ENCODE measurements around the gene CDC6. TPM values are rescaled to one million over a fixed set of nuclear protein-coding genes. Genes with fewer than 3 reads are reported as not detected.

The CDC6 gene
- total and polyA plus RNA-seq, 2 donors (not counting 1 experiment from before 2014, with no cell fraction given) = 0.69 to 2.2 TPM

DNA sequence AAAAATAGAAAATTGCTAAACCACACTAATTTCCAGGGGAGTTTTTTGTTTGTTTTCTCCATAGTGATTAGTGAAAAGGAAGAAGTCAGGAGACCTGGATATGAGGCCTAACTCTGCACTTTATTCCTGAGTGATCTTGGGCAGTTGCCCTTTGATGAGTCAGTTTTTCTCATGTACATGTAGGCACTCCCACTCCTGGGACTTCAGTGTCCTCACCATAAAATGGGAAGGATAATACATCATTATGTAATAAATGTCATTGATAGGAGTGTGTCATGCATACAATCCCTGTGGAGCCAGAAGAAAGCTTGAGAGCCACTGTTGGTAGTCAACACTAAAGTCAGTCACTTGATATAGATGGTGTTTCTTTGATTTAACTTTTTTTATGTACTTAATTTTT lies 36.1 kb upstream of the CDC6 start:
- H3K27me3 ChIP-seq (replicated peaks in 1 of 4; ENCODE audit: control extremely low read depth in 1 of 4, control insufficient read depth in 3 of 4, insufficient read depth in 4 of 4, low read length in 3 of 4) = no peaks in the 10 kb centered on the region
- Mint-ChIP-seq H3K27me3 (no peaks in the 10 kb centered on the region), H3K4me3 (no peak overlapping the region), H3K9me3 (ENCODE audit: insufficient read depth) (no peaks in the 10 kb centered on the region), H3K27ac (no peak overlapping the region), H3K4me1 (peaks cover 16% of the 10 kb centered on the region)
- intact Hi-C loops (cut with micrococcal nuclease) = no loop called here
- no peak overlapping the region for H3K4me2 ChIP-seq (replicated peaks; ENCODE audit: low read depth, low read length, poor library complexity, severe bottlenecking)
- H3K27ac ChIP-seq (ENCODE audit: low read length in 2 of 2) = no peak overlapping the region
- H3K79me2 ChIP-seq (ENCODE audit: control insufficient read depth, insufficient read depth, low read length) = peaks cover 92% of the 10 kb centered on the region
- no peaks in the 10 kb centered on the region for H3K4me1 ChIP-seq (ENCODE audit: control insufficient read depth in 2 of 2, insufficient read depth in 2 of 2, low read length in 2 of 2)
- DNase-seq = no peak
- TF ChIP-seq CTCF (IDR thresholded peaks at IDR 0.05) = no peak
- TF ChIP-seq EZH2 (IDR thresholded peaks at IDR 0.05; ENCODE audit: borderline replicate concordance, insufficient read depth, low read depth, low read length, poor library complexity, severe bottlenecking) = no peak
- H3K36me3 ChIP-seq (replicated peaks in 1 of 2; ENCODE audit: control extremely low read depth in 1 of 2, control insufficient read depth in 1 of 2, extremely low read depth in 1 of 2, insufficient read depth in 2 of 2, low read length in 1 of 2) = peaks cover 0 to 11% of the 10 kb centered on the region in 2 experiments
- no peak overlapping the region for H2AFZ ChIP-seq (ENCODE audit: insufficient read depth, low read depth, low read length, poor library complexity, severe bottlenecking)
- H4K20me1 ChIP-seq (ENCODE audit: control insufficient read depth, insufficient read depth, low read length, poor library complexity, severe bottlenecking) = peaks cover 81% of the 10 kb centered on the region
- H3K4me3 ChIP-seq (ENCODE audit: control extremely low read depth in 1 of 5, extremely low read depth in 1 of 5, insufficient read depth in 1 of 5, low read depth in 2 of 5, low read length in 4 of 5) = no peak overlapping the region
- no peaks in the 10 kb centered on the region for H3K9me3 ChIP-seq (ENCODE audit: control extremely low read depth in 1 of 3, control insufficient read depth in 2 of 3, insufficient read depth in 1 of 3, low read length in 2 of 3)
- ATAC-seq (ENCODE audit: low read depth) = no peak
- ChIA-PET POLR2A (no interaction called here), CTCF (no interaction called here)
- no peak overlapping the region for H3K9ac ChIP-seq (ENCODE audit: low read length)

GRCh38 chr17:40253565-40253964 lies 34.1 kb upstream of the CDC6 start:
- H2AFZ ChIP-seq (ENCODE audit: insufficient read depth, low read depth, low read length, poor library complexity, severe bottlenecking) = no peak overlapping the region
- no CpG with 5 or more reads among the region's 3 CpGs for WGBS (ENCODE audit: insufficient coverage)
- Mint-ChIP-seq H3K27ac (no peak overlapping the region), H3K4me1 (peaks cover 13% of the 10 kb centered on the region), H3K4me3 (no peak overlapping the region), H3K9me3 (ENCODE audit: insufficient read depth) (no peaks in the 10 kb centered on the region), H3K27me3 (no peaks in the 10 kb centered on the region)
- ChIA-PET POLR2A (no interaction called here), CTCF (interaction anchor here (0.7 kb wide), 1 partner anchor 79 kb away, joined by 3 read pairs; no protein-coding TSS in a partner anchor)
- no peak overlapping the region for H3K4me2 ChIP-seq (replicated peaks; ENCODE audit: low read depth, low read length, poor library complexity, severe bottlenecking)
- H3K4me3 ChIP-seq (ENCODE audit: control extremely low read depth in 1 of 5, extremely low read depth in 1 of 5, insufficient read depth in 1 of 5, low read depth in 2 of 5, low read length in 4 of 5) = no peak overlapping the region
- no peaks in the 10 kb centered on the region for H3K27me3 ChIP-seq (replicated peaks in 1 of 4; ENCODE audit: control extremely low read depth in 1 of 4, control insufficient read depth in 3 of 4, insufficient read depth in 4 of 4, low read length in 3 of 4)
- H3K36me3 ChIP-seq (replicated peaks in 1 of 2; ENCODE audit: control extremely low read depth in 1 of 2, control insufficient read depth in 1 of 2, extremely low read depth in 1 of 2, insufficient read depth in 2 of 2, low read length in 1 of 2) = peaks cover 2 to 28% of the 10 kb centered on the region in 2 experiments
- peaks cover 87% of the 10 kb centered on the region for H3K79me2 ChIP-seq (ENCODE audit: control insufficient read depth, insufficient read depth, low read length)
- DNase-seq = no peak
- no peak for ATAC-seq (ENCODE audit: low read depth)
- no peak overlapping the region for H3K27ac ChIP-seq (ENCODE audit: low read length in 2 of 2)
- TF ChIP-seq CTCF (IDR thresholded peaks at IDR 0.05) (no peak), EZH2 (IDR thresholded peaks at IDR 0.05; ENCODE audit: borderline replicate concordance, insufficient read depth, low read depth, low read length, poor library complexity, severe bottlenecking) (no peak)
- H3K9ac ChIP-seq (ENCODE audit: low read length) = no peak overlapping the region
- H3K4me1 ChIP-seq (ENCODE audit: control insufficient read depth in 2 of 2, insufficient read depth in 2 of 2, low read length in 2 of 2) = no peaks in the 10 kb centered on the region
- no peaks in the 10 kb centered on the region for H3K9me3 ChIP-seq (ENCODE audit: control extremely low read depth in 1 of 3, control insufficient read depth in 2 of 3, insufficient read depth in 1 of 3, low read length in 2 of 3)
- intact Hi-C loops (cut with micrococcal nuclease) = no loop called here
- H4K20me1 ChIP-seq (ENCODE audit: control insufficient read depth, insufficient read depth, low read length, poor library complexity, severe bottlenecking) = peaks cover 69% of the 10 kb centered on the region

All from B cell (primary cell).